ENCODE data around the gene BICDL1.

BICDL1 gene

GRCh38 chr12:120072472-120073249, 83.6 kb downstream of the BICDL1 start:
- H3K79me1 ChIP-seq (ENCODE audit: low read length): no peaks in the 10 kb centered on the region
- H3K4me1 ChIP-seq (ENCODE audit: control insufficient read depth in 1 of 2, insufficient read depth in 2 of 2, low read length in 2 of 2): no peaks in the 10 kb centered on the region

DNA sequence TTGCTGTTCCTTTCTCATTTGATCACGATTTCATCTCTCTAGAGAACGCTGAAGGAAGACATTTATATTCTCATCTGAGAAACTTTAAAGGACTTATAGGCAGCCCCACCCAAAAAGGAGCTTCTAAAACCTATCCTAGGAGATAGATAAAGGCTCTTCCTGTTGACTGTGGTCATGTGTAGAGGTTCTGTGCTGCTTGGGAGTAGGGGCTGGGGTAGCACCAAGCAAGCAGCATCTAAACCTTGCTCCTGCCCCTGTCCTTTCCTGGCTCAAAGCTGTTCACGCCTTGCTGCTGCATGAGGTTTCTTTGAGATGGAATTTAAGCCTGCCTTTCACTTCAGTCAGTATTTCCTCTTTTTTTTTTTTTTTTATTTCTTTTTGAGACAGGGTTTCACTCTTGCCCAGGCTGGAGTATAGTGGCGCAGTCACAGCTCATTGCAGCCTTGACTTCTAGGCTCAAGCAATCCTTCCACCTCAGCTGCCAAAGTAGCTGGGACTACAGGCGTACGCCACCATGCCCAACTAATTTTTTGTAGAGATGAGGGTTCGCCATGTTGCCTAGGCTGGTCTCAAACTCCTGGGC, 86.1 kb downstream of the BICDL1 start:
- no peaks in the 10 kb centered on the region for H3K79me2 ChIP-seq (ENCODE audit: control insufficient read depth, insufficient read depth, low read length, poor library complexity)
- H3K14ac ChIP-seq (ENCODE audit: low read length): no peak overlapping the region
- H2AFZ ChIP-seq (ENCODE audit: insufficient read depth, low read length, poor library complexity): no peak overlapping the region
- no peak overlapping the region for H3K9ac ChIP-seq (ENCODE audit: low read length)
- H3K23ac ChIP-seq (ENCODE audit: low read length): no peak overlapping the region
- H4K12ac ChIP-seq (ENCODE audit: low read depth, low read length): no peak overlapping the region
- peaks cover 6 to 7% of the 10 kb centered on the region in 2 experiments for H3K4me1 ChIP-seq (ENCODE audit: control insufficient read depth in 1 of 2, insufficient read depth in 2 of 2, low read length in 2 of 2)
- H3K27me3 ChIP-seq (ENCODE audit: insufficient read depth, low read length): no peaks in the 10 kb centered on the region
- H2BK12ac ChIP-seq (ENCODE audit: low read length): no peak overlapping the region
- H3K9me3 ChIP-seq (ENCODE audit: insufficient read depth, low read depth, low read length): no peaks in the 10 kb centered on the region
- no peak overlapping the region for H2BK120ac ChIP-seq (ENCODE audit: insufficient read depth, low read length, poor library complexity)
- H2BK5ac ChIP-seq (ENCODE audit: low read depth, low read length, poor library complexity): no peak overlapping the region
- H4K91ac ChIP-seq (ENCODE audit: low read depth, low read length): no peak overlapping the region
- H3K27ac ChIP-seq (ENCODE audit: low read depth, low read length): no peak overlapping the region
- no peaks in the 10 kb centered on the region for H3K79me1 ChIP-seq (ENCODE audit: low read length)
- no CpG with 5 or more reads among the region's 7 CpGs for WGBS (ENCODE audit: extremely low coverage, insufficient coverage, insufficient read length)
- peaks cover 0 to 4% of the 10 kb centered on the region in 2 experiments for H3K36me3 ChIP-seq (ENCODE audit: control insufficient read depth in 1 of 2, insufficient read depth in 2 of 2, low read length in 2 of 2)
- H3K18ac ChIP-seq (ENCODE audit: low read length): no peak overlapping the region
- H2AK5ac ChIP-seq (ENCODE audit: low read length): no peak overlapping the region
- no peak overlapping the region for H3K4me3 ChIP-seq (ENCODE audit: low read depth, low read length)
- H3K4me2 ChIP-seq (ENCODE audit: low read length): no peak overlapping the region
- no peak overlapping the region for H4K8ac ChIP-seq (ENCODE audit: low read depth, low read length)
- no peak overlapping the region for H3K4ac ChIP-seq (ENCODE audit: low read depth, low read length)
- no peak for DNase-seq

More at GRCh38 chr12:120072472-120073249, 83.6 kb downstream of the BICDL1 start:
- Histone ChIP-seq H2BK5ac (ENCODE audit: low read depth, low read length, poor library complexity) (no peak overlapping the region), H2AK5ac (ENCODE audit: low read length) (no peak overlapping the region), H3K4me2 (ENCODE audit: low read length) (no peak overlapping the region), H3K4me3 (ENCODE audit: low read depth, low read length) (no peak overlapping the region), H3K14ac (ENCODE audit: low read length) (no peak overlapping the region), H3K27me3 (ENCODE audit: insufficient read depth, low read length) (no peaks in the 10 kb centered on the region), H3K36me3 (ENCODE audit: control insufficient read depth in 1 of 2, insufficient read depth in 2 of 2, low read length in 2 of 2) (peaks cover 0 to 4% of the 10 kb centered on the region in 2 experiments), H2BK12ac (ENCODE audit: low read length) (no peak overlapping the region), H3K9me3 (ENCODE audit: insufficient read depth, low read depth, low read length) (no peaks in the 10 kb centered on the region), H3K27ac (ENCODE audit: low read depth, low read length) (no peak overlapping the region), H3K23ac (ENCODE audit: low read length) (no peak overlapping the region), H4K12ac (ENCODE audit: low read depth, low read length) (no peak overlapping the region), H4K8ac (ENCODE audit: low read depth, low read length) (no peak overlapping the region), H2AFZ (ENCODE audit: insufficient read depth, low read length, poor library complexity) (no peak overlapping the region), H2BK120ac (ENCODE audit: insufficient read depth, low read length, poor library complexity) (no peak overlapping the region), H3K4ac (ENCODE audit: low read depth, low read length) (no peak overlapping the region), H4K91ac (ENCODE audit: low read depth, low read length) (no peak overlapping the region), H3K79me2 (ENCODE audit: control insufficient read depth, insufficient read depth, low read length, poor library complexity) (no peaks in the 10 kb centered on the region), H3K9ac (ENCODE audit: low read length) (no peak overlapping the region), H3K18ac (ENCODE audit: low read length) (no peak overlapping the region)
- no CpG with 5 or more reads among the region's 18 CpGs for WGBS (ENCODE audit: extremely low coverage, insufficient coverage, insufficient read length)
- no peak for DNase-seq

GRCh38 chr12:120076651-120077050, 87.6 kb downstream of the BICDL1 start:
- Histone ChIP-seq H3K9me3 (ENCODE audit: insufficient read depth, low read depth, low read length) (no peaks in the 10 kb centered on the region), H3K18ac (ENCODE audit: low read length) (no peak overlapping the region), H4K8ac (ENCODE audit: low read depth, low read length) (no peak overlapping the region), H2BK120ac (ENCODE audit: insufficient read depth, low read length, poor library complexity) (no peak overlapping the region), H3K79me2 (ENCODE audit: control insufficient read depth, insufficient read depth, low read length, poor library complexity) (no peaks in the 10 kb centered on the region), H3K27me3 (ENCODE audit: insufficient read depth, low read length) (no peaks in the 10 kb centered on the region), H3K79me1 (ENCODE audit: low read length) (no peaks in the 10 kb centered on the region), H3K27ac (ENCODE audit: low read depth, low read length) (no peak overlapping the region), H3K9ac (ENCODE audit: low read length) (no peak overlapping the region), H3K14ac (ENCODE audit: low read length) (no peak overlapping the region), H2BK5ac (ENCODE audit: low read depth, low read length, poor library complexity) (no peak overlapping the region), H3K4me2 (ENCODE audit: low read length) (no peak overlapping the region), H2AK5ac (ENCODE audit: low read length) (no peak overlapping the region), H2BK12ac (ENCODE audit: low read length) (no peak overlapping the region), H4K91ac (ENCODE audit: low read depth, low read length) (no peak overlapping the region), H4K12ac (ENCODE audit: low read depth, low read length) (no peak overlapping the region), H3K4ac (ENCODE audit: low read depth, low read length) (no peak overlapping the region), H3K23ac (ENCODE audit: low read length) (no peak overlapping the region), H3K4me3 (ENCODE audit: low read depth, low read length) (peak overlapping the region; percentile 1), H3K4me1 (ENCODE audit: control insufficient read depth in 1 of 2, insufficient read depth in 2 of 2, low read length in 2 of 2) (peaks cover 6 to 7% of the 10 kb centered on the region in 2 experiments), H2AFZ (ENCODE audit: insufficient read depth, low read length, poor library complexity) (no peak overlapping the region), H3K36me3 (ENCODE audit: control insufficient read depth in 1 of 2, insufficient read depth in 2 of 2, low read length in 2 of 2) (peaks cover 0 to 3% of the 10 kb centered on the region in 2 experiments)
- DNase-seq: no peak
- WGBS (ENCODE audit: extremely low coverage, insufficient coverage, insufficient read length): no CpG with 5 or more reads among the region's 6 CpGs

DNA sequence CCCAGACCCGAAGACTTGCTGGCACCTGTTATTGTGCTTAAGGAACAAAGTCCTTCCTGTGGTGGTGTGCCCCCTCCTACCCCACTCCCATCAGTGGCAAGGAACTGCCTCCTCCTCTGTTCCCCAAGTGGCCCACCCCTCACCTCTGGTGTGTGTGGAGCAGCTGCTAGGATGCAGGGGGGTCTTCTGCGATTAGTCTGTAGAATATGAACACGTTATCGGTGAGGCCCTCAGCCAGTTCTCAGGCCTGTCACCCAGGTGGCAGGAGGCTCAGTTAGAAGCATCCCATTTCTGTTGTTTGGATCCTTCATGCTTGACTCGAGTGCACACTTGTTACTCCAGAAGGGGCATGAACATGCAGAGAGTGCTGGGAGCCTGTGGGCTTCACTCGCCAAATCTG, 88.2 kb downstream of the BICDL1 start:
- no peak overlapping the region for H3K18ac ChIP-seq (ENCODE audit: low read length)
- peaks cover 6 to 7% of the 10 kb centered on the region in 2 experiments for H3K4me1 ChIP-seq (ENCODE audit: control insufficient read depth in 1 of 2, insufficient read depth in 2 of 2, low read length in 2 of 2)
- no peak overlapping the region for H2AK5ac ChIP-seq (ENCODE audit: low read length)
- H3K79me2 ChIP-seq (ENCODE audit: control insufficient read depth, insufficient read depth, low read length, poor library complexity): no peaks in the 10 kb centered on the region
- H3K27ac ChIP-seq (ENCODE audit: low read depth, low read length): no peak overlapping the region
- peaks cover 0 to 2% of the 10 kb centered on the region in 2 experiments for H3K36me3 ChIP-seq (ENCODE audit: control insufficient read depth in 1 of 2, insufficient read depth in 2 of 2, low read length in 2 of 2)
- no peak overlapping the region for H3K23ac ChIP-seq (ENCODE audit: low read length)
- H4K91ac ChIP-seq (ENCODE audit: low read depth, low read length): no peak overlapping the region
- no peaks in the 10 kb centered on the region for H3K9me3 ChIP-seq (ENCODE audit: insufficient read depth, low read depth, low read length)
- H3K4me2 ChIP-seq (ENCODE audit: low read length): no peak overlapping the region
- no peak overlapping the region for H2BK5ac ChIP-seq (ENCODE audit: low read depth, low read length, poor library complexity)
- no peak overlapping the region for H2BK120ac ChIP-seq (ENCODE audit: insufficient read depth, low read length, poor library complexity)
- no CpG with 5 or more reads among the region's 6 CpGs for WGBS (ENCODE audit: extremely low coverage, insufficient coverage, insufficient read length)
- no peak overlapping the region for H3K4ac ChIP-seq (ENCODE audit: low read depth, low read length)
- no peaks in the 10 kb centered on the region for H3K27me3 ChIP-seq (ENCODE audit: insufficient read depth, low read length)
- no peak overlapping the region for H2AFZ ChIP-seq (ENCODE audit: insufficient read depth, low read length, poor library complexity)
- H4K12ac ChIP-seq (ENCODE audit: low read depth, low read length): no peak overlapping the region
- no peak overlapping the region for H3K9ac ChIP-seq (ENCODE audit: low read length)
- no peak overlapping the region for H4K8ac ChIP-seq (ENCODE audit: low read depth, low read length)
- no peak for DNase-seq
- H3K14ac ChIP-seq (ENCODE audit: low read length): no peak overlapping the region
- no peaks in the 10 kb centered on the region for H3K79me1 ChIP-seq (ENCODE audit: low read length)
- H2BK12ac ChIP-seq (ENCODE audit: low read length): no peak overlapping the region
- H3K4me3 ChIP-seq (ENCODE audit: low read depth, low read length): no peak overlapping the region

Data from trophoblast cell (in vitro differentiated cells and primary cell).